ENCODE data around the gene BSG.

GRCh38 chr19:579842-580155, 7.4 kb downstream of the BSG start:
- no peak for TF ChIP-seq POLR2A (IDR thresholded peaks at IDR 0.05)
- no peak for TF ChIP-seq CTCF (IDR thresholded peaks at IDR 0.05)
